ENCODE data around the gene STX4.

DNA sequence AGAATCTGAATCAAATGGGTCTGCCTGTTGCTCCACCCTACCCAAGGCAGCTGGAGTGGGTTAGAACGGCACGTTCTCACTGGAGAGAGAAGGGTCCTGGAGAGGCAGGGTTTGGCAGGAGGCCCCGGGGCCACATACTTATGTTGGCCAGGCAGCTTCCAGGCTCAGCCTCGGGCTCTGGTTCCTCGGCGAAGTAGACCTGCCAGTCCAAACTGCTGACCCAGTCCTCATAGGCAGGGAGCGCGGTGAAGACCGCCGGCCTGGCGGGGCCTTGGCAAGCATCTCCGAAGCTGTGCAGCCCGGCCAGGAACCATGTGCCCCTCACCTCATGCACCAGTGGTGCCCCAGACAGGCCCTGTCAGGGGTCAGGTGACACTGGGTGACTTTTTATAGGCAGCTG is 50.6 kb downstream of the STX4 start:
- TF ChIP-seq, protein P1, sequence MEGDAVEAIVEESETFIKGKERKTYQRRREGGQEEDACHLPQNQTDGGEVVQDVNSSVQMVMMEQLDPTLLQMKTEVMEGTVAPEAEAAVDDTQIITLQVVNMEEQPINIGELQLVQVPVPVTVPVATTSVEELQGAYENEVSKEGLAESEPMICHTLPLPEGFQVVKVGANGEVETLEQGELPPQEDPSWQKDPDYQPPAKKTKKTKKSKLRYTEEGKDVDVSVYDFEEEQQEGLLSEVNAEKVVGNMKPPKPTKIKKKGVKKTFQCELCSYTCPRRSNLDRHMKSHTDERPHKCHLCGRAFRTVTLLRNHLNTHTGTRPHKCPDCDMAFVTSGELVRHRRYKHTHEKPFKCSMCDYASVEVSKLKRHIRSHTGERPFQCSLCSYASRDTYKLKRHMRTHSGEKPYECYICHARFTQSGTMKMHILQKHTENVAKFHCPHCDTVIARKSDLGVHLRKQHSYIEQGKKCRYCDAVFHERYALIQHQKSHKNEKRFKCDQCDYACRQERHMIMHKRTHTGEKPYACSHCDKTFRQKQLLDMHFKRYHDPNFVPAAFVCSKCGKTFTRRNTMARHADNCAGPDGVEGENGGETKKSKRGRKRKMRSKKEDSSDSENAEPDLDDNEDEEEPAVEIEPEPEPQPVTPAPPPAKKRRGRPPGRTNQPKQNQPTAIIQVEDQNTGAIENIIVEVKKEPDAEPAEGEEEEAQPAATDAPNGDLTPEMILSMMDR (IDR thresholded peaks at IDR 0.05) = no peak
- no peak for TF ChIP-seq POLR2A (IDR thresholded peaks at IDR 0.05)

All from thyroid gland (tissue), 4 donors.